HG03135 (cell line): ENCODE results near the gene TSC2.

ENCODE experiments used
- ATAC-seq: cut with Tn5 transposase; IDR thresholded peaks from one replicate; pipeline ENCODE4 v1.9.1; 2021; ENCODE audit warnings: mild to moderate bottlenecking, moderate library complexity; ENCODE audit not compliant: unreplicated experiment

The TSC2 gene

GRCh38 chr16:2047330-2048115 is at the start of gene TSC2, which contains the start of gene NTHL1:
Gene TSC2 (plus strand): TSS chr16:2047985. CDS start chr16:2048616, 631 bp downstream.
Gene NTHL1 (minus strand): TSS chr16:2047834. CDS start chr16:2047823, 11 bp downstream.
- peak; percentile 94 for ATAC-seq

GRCh38 chr16:1998360-1998835 is 49.4 kb upstream of the TSC2 start:
- ATAC-seq, result no peak

GRCh38 chr16:1998852-1999801 is 48.7 kb upstream of the TSC2 start:
- ATAC-seq, result no peak

GRCh38 chr16:1999866-2000514 is 47.8 kb upstream of the TSC2 start:
- no peak for ATAC-seq

- ATAC-seq, result no peak
Observed at GRCh38 chr16:2001035-2001434, 46.8 kb upstream of the TSC2 start.

GRCh38 chr16:2001456-2002355 is 46.1 kb upstream of the TSC2 start:
- no peak for ATAC-seq

- ATAC-seq, result no peak
Observed at GRCh38 chr16:2002406-2003230, 45.2 kb upstream of the TSC2 start.

- ATAC-seq, result no peak
Observed at GRCh38 chr16:2003231-2003826, 44.5 kb upstream of the TSC2 start.

GRCh38 chr16:2003827-2004641 is 43.8 kb upstream of the TSC2 start:
- peak; percentile 60 for ATAC-seq

GRCh38 chr16:2004795-2005517 is 42.8 kb upstream of the TSC2 start:
- ATAC-seq, result no peak

GRCh38 chr16:2005646-2006045 is 42.1 kb upstream of the TSC2 start:
- no peak for ATAC-seq

- no peak for ATAC-seq
Observed at GRCh38 chr16:2006317-2006716, 41.5 kb upstream of the TSC2 start.

- ATAC-seq, result no peak
Observed at GRCh38 chr16:2007081-2007836, 40.5 kb upstream of the TSC2 start.

- no peak for ATAC-seq
Observed at GRCh38 chr16:2008009-2008526, 39.7 kb upstream of the TSC2 start.

GRCh38 chr16:2008631-2009163 is 39.1 kb upstream of the TSC2 start:
- no peak for ATAC-seq

GRCh38 chr16:2009164-2009711 is 38.5 kb upstream of the TSC2 start:
- peak; percentile 27 for ATAC-seq
